BJ (cell line): ENCODE data around the gene SART1. TPM values are rescaled to one million over a fixed set of nuclear protein-coding genes. Genes with fewer than 3 reads are reported as not detected.
"Not testable (repeated sequence)": the region's sequence is repeated elsewhere in the genome, so short reads cannot be mapped to it uniquely, and the experiment has no call there.

Experiments
- CTCF ChIA-PET: fragments of 350-600 bp; formaldehyde crosslinking; extraction: SDS; loops from one replicate; lab custom pipeline; 2021; ENCODE audit warnings: antibody characterized with exemption, inconsistent platforms; lab: Yijun Ruan, JAX
- POLR2A ChIA-PET: fragments of 300-600 bp; sonication (Branson Sonifier 250); formaldehyde crosslinking; extraction: SDS; loops from one replicate; lab custom pipeline; 2021; ENCODE audit warnings: antibody characterized with exemption; lab: Charles Lee
- DNase-seq: peaks from one replicate; pipeline ENCODE4 v3.0.0-alpha.2; 2011; ENCODE audit warnings: low read depth
- H3K27me3 ChIP-seq: 2 replicates; pipeline ENCODE4 v1.6.0; 2011; ENCODE audit warnings: low read length; ENCODE audit not compliant: control insufficient read depth, insufficient read depth
- H3K36me3 ChIP-seq: 2 replicates; pipeline ENCODE4 v1.5.1; 2011; ENCODE audit warnings: low read length; ENCODE audit not compliant: control insufficient read depth, insufficient read depth
- H3K4me3 ChIP-seq: 2 replicates; pipeline ENCODE4 v1.5.1; 2011; ENCODE audit warnings: low read depth, mild to moderate bottlenecking, control low read depth, low read length
- CTCF ChIP-seq: IDR thresholded peaks from 2 replicates; pipeline ENCODE4 v1.5.1; 2011; ENCODE audit warnings: low read depth, mild to moderate bottlenecking, control low read depth, inconsistent platforms, low read length, moderate library complexity; ENCODE audit not compliant: insufficient read depth
- polyA plus RNA-seq: library from polyadenylated mRNA; depleted of rRNA; stranded (reverse); fragments of >200 nt; gene quantifications from 2 replicates; pipeline ENCODE4 v1.2.3, GENCODE V29; 2011

SART1 gene
- polyA plus RNA-seq, 1 experiment = 13.2 TPM

GRCh38 chr11:65947133-65947532, 14.4 kb upstream of the SART1 start:
- POLR2A ChIA-PET = interaction anchor here (0.5 kb wide), 1 partner anchor 241 kb away, joined by 5 read pairs; no protein-coding TSS in a partner anchor
- TF ChIP-seq CTCF = no peak
- no peak for DNase-seq
- Histone ChIP-seq H3K36me3 (no peaks in the 10 kb centered on the region), H3K4me3 (no peak overlapping the region), H3K27me3 (no peaks in the 10 kb centered on the region)
- CTCF ChIA-PET = interaction anchor here (1.2 to 1.3 kb wide), 2 partner anchors 58 to 87 kb away, joined by 3 read pairs; partner anchors contain the start of gene MUS81

GRCh38 chr11:65947603-65948125, 13.9 kb upstream of the SART1 start:
- Histone ChIP-seq H3K36me3 (no peaks in the 10 kb centered on the region), H3K27me3 (no peaks in the 10 kb centered on the region), H3K4me3 (no peak overlapping the region)
- DNase-seq = no peak
- CTCF ChIA-PET = interaction anchor here (0.9 to 1.3 kb wide), 3 partner anchors 59 to 237 kb away, joined by 3 read pairs; partner anchors contain the start of gene MUS81
- TF ChIP-seq CTCF = no peak
- POLR2A ChIA-PET = interaction anchor here (0.5 kb wide), 1 partner anchor 242 kb away, joined by 5 read pairs; no protein-coding TSS in a partner anchor

GRCh38 chr11:65950711-65951110, 10.8 kb upstream of the SART1 start:
- H3K27me3 ChIP-seq, DNase-seq, H3K4me3 ChIP-seq, H3K36me3 ChIP-seq, CTCF ChIA-PET, POLR2A ChIA-PET: not testable (repeated sequence)

- H3K36me3 ChIP-seq, POLR2A ChIA-PET, H3K27me3 ChIP-seq, DNase-seq, H3K4me3 ChIP-seq: not testable (repeated sequence)
- CTCF ChIA-PET = interaction anchor here (1.4 kb wide), 1 partner anchor 31 kb away, joined by 3 read pairs; no protein-coding TSS in a partner anchor
Observed at GRCh38 chr11:65951641-65952040, 9.9 kb upstream of the SART1 start.

- ChIA-PET CTCF (interaction anchor here (0.8 to 1.4 kb wide), 2 partner anchors 10 to 32 kb away, joined by 3 read pairs; no protein-coding TSS in a partner anchor), POLR2A (no interaction called here)
- no peak overlapping the region for H3K4me3 ChIP-seq
- DNase-seq = no peak
- H3K36me3 ChIP-seq = no peaks in the 10 kb centered on the region
- no peak for TF ChIP-seq CTCF
- 0 out of 2 replicates have a peak, but pooled peaks cover 2% of the 10 kb centered on the region for H3K27me3 ChIP-seq
Observed at GRCh38 chr11:65952052-65952521, 9.4 kb upstream of the SART1 start.

- no peaks in the 10 kb centered on the region for H3K36me3 ChIP-seq
- 0 out of 2 replicates have a peak, but pooled peaks cover 2% of the 10 kb centered on the region for H3K27me3 ChIP-seq
- TF ChIP-seq CTCF = no peak
- no peak for DNase-seq
- no peak overlapping the region for H3K4me3 ChIP-seq
- ChIA-PET POLR2A (no interaction called here), CTCF (interaction anchor here (0.7 kb wide), 1 partner anchor 9 kb away, joined by 3 read pairs; no protein-coding TSS in a partner anchor)
Observed at GRCh38 chr11:65953471-65953870, 8.1 kb upstream of the SART1 start.
